Breast epithelium (tissue), 4 donors: Measurements from ENCODE around the gene ROR1. TPM values are rescaled to one million over a fixed set of nuclear protein-coding genes. Genes with fewer than 3 reads are reported as not detected.

Experiments
- DNase-seq, 2 donors: peaks; one replicate each; pipeline ENCODE4 v3.0.0-alpha.2; 2019; ENCODE audit warnings: low spot score in 2 of 2
- H3K27ac ChIP-seq, 2 donors: fragments of 200-600 bp; sonication (generic) in 1 of 2; one replicate each; pipeline ENCODE4 v1.5.1; 2016 to 2019; ENCODE audit warnings: mild to moderate bottlenecking in 1 of 2
- H3K27me3 ChIP-seq, 2 donors: fragments of 200-600 bp; sonication (generic) in 1 of 2; one replicate each; pipeline versions ENCODE4 v1.5.1 to v1.6.0; 2017 to 2019; ENCODE audit warnings: control low read depth in 1 of 2, mild to moderate bottlenecking in 1 of 2
- H3K36me3 ChIP-seq: fragments of 200-600 bp; one replicate; pipeline ENCODE4 v1.5.1; 2019
- H3K4me1 ChIP-seq, 2 donors: fragments of 200-600 bp; sonication (generic); one replicate each; pipeline ENCODE4 v1.5.1; 2016 to 2019; ENCODE audit warnings: control low read depth in 1 of 2
- H3K4me3 ChIP-seq, 3 donors: fragments of 200-600 bp; sonication (generic); 1 replicate in 2 of 3; 2 replicates in 1 of 3; pipeline ENCODE4 v1.5.1; 2016 to 2019; ENCODE audit warnings: mild to moderate bottlenecking in 3 of 3, moderate library complexity in 2 of 3
- H3K9me3 ChIP-seq, 2 donors: fragments of 200-600 bp; sonication (generic) in 1 of 2; one replicate each; pipeline ENCODE4 v1.5.1; 2016 to 2019; ENCODE audit warnings: control low read depth in 1 of 2
- POLR2A ChIP-seq: fragments of 450-650 bp; IDR thresholded peaks from one replicate; pipeline ENCODE4 v1.6.1; 2016; ENCODE audit warnings: antibody characterized with exemption, mild to moderate bottlenecking, moderate library complexity
- POLR2AphosphoS5 ChIP-seq, 3 donors: sonication (generic); formaldehyde crosslinking; IDR thresholded peaks; one replicate each; pipeline ENCODE4 v1.6.1; 2017; ENCODE audit warnings: antibody characterized with exemption in 3 of 3
- intact Hi-C: fragments of 100-400 bp; cut with DNase I; formaldehyde crosslinking; loops from one replicate; pipeline ENCODE4 v1.15.1; 2023; ENCODE audit warnings: low total_unique reads
- total RNA-seq, 3 donors: library from RNA; depleted of rRNA; stranded (reverse); fragments of >200 nt; gene quantifications; one replicate each; pipeline ENCODE4 v1.1.0, GENCODE V29; 2016
- TF ChIP-seq, protein P1 (sequence below), 3 donors: fragments of 450-650 bp; IDR thresholded peaks; one replicate each; pipeline ENCODE4 v1.5.1; 2016 to 2017; ENCODE audit warnings: antibody characterized with exemption in 3 of 3, mild to moderate bottlenecking in 3 of 3, moderate library complexity in 3 of 3

Gene ROR1
- total RNA-seq, 3 donors from 2014 or later = 5.9 to 11.6 (median 7.7) TPM

GRCh38 chr1:63854091-63854490, 80.3 kb downstream of the ROR1 start:
- no peak overlapping the region for H3K27ac ChIP-seq
- no peaks in the 10 kb centered on the region for H3K36me3 ChIP-seq
- peaks cover 0 to 8% of the 10 kb centered on the region in 2 donors for H3K9me3 ChIP-seq
- H3K27me3 ChIP-seq = no peaks in the 10 kb centered on the region
- intact Hi-C loops = no loop called here
- no peak overlapping the region for H3K4me3 ChIP-seq
- DNase-seq = no peak
- TF ChIP-seq POLR2A = no peak
- TF ChIP-seq POLR2AphosphoS5 (IDR thresholded peaks at IDR 0.05) = no peak
- TF ChIP-seq, protein P1, sequence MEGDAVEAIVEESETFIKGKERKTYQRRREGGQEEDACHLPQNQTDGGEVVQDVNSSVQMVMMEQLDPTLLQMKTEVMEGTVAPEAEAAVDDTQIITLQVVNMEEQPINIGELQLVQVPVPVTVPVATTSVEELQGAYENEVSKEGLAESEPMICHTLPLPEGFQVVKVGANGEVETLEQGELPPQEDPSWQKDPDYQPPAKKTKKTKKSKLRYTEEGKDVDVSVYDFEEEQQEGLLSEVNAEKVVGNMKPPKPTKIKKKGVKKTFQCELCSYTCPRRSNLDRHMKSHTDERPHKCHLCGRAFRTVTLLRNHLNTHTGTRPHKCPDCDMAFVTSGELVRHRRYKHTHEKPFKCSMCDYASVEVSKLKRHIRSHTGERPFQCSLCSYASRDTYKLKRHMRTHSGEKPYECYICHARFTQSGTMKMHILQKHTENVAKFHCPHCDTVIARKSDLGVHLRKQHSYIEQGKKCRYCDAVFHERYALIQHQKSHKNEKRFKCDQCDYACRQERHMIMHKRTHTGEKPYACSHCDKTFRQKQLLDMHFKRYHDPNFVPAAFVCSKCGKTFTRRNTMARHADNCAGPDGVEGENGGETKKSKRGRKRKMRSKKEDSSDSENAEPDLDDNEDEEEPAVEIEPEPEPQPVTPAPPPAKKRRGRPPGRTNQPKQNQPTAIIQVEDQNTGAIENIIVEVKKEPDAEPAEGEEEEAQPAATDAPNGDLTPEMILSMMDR (IDR thresholded peaks at IDR 0.05) = no peak
- no peaks in the 10 kb centered on the region for H3K4me1 ChIP-seq

GRCh38 chr1:63855942-63856341, 82.1 kb downstream of the ROR1 start:
- Histone ChIP-seq H3K27me3 (no peaks in the 10 kb centered on the region), H3K36me3 (no peaks in the 10 kb centered on the region), H3K9me3 (peaks cover 0 to 8% of the 10 kb centered on the region in 2 donors), H3K4me3 (no peak overlapping the region), H3K27ac (no peak overlapping the region), H3K4me1 (no peaks in the 10 kb centered on the region)
- no peak for DNase-seq
- intact Hi-C loops = no loop called here
- TF ChIP-seq POLR2A = no peak
- TF ChIP-seq, protein P1 (IDR thresholded peaks at IDR 0.05) = no peak
- no peak for TF ChIP-seq POLR2AphosphoS5 (IDR thresholded peaks at IDR 0.05)

- no peak overlapping the region for H3K4me3 ChIP-seq
- intact Hi-C loops = no loop called here
- DNase-seq = no peak
- H3K27ac ChIP-seq = no peak overlapping the region
- no peaks in the 10 kb centered on the region for H3K27me3 ChIP-seq
- peaks cover 0 to 8% of the 10 kb centered on the region in 2 donors for H3K9me3 ChIP-seq
- H3K4me1 ChIP-seq = no peaks in the 10 kb centered on the region
- TF ChIP-seq POLR2A = no peak
- TF ChIP-seq POLR2AphosphoS5 (IDR thresholded peaks at IDR 0.05) = no peak
- H3K36me3 ChIP-seq = no peaks in the 10 kb centered on the region
Measured at GRCh38 chr1:63856924-63857323, 83.1 kb downstream of the ROR1 start.

DNA sequence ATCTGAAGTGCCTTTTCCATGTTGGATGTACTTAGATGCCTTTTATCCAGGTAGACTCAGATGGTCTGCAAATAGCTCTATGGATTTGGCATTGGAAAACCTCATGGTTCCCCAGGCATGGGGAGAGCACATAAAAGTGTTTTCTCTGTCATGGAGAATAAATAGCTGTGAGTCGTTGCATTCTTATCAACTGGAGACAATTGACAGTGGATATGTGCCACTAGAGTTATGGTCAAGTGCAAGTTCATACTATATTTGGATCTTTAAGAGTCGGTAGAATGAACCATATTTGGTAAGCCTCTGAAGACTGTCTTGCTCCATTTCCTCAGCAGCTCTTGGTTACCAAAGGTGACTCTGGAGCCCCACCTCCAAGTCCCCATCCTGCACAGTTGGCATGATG, 83.7 kb downstream of the ROR1 start:
- TF ChIP-seq, protein P1 (IDR thresholded peaks at IDR 0.05) = no peak
- TF ChIP-seq POLR2AphosphoS5 (IDR thresholded peaks at IDR 0.05) = no peak
- TF ChIP-seq POLR2A = no peak
- Histone ChIP-seq H3K27me3 (no peaks in the 10 kb centered on the region), H3K36me3 (no peaks in the 10 kb centered on the region), H3K9me3 (peaks cover 0 to 8% of the 10 kb centered on the region in 2 donors), H3K27ac (no peak overlapping the region), H3K4me3 (no peak overlapping the region), H3K4me1 (no peaks in the 10 kb centered on the region)
- no peak for DNase-seq
- intact Hi-C loops = no loop called here

DNA sequence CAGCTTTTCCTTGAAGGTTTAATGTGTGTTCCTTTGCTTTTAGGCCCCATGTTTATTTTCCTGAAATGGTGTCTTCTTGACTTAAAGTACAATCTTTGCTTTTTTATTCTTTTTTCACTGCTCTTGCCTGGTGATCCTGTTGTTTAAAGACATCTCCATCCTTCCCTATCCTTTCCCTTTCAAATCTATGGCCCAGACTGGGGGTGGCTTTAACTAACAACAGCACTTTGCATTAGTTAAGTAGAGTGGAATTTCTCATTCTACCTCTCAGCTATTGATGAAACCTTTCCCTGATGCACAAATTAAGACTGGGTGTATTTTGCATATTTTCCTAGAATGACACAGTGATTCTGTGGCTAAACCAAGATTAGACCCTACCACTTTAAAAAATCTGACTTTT, 84.3 kb downstream of the ROR1 start:
- no peak for DNase-seq
- no peak overlapping the region for H3K4me3 ChIP-seq
- no peaks in the 10 kb centered on the region for H3K27me3 ChIP-seq
- H3K36me3 ChIP-seq = no peaks in the 10 kb centered on the region
- H3K9me3 ChIP-seq = peaks cover 0 to 8% of the 10 kb centered on the region in 2 donors
- no peak overlapping the region for H3K27ac ChIP-seq
- intact Hi-C loops = no loop called here
- no peaks in the 10 kb centered on the region for H3K4me1 ChIP-seq
- TF ChIP-seq POLR2AphosphoS5 (IDR thresholded peaks at IDR 0.05) (no peak), POLR2A (no peak)
- TF ChIP-seq, protein P1 (IDR thresholded peaks at IDR 0.05) = no peak
